K562 (cell line): ENCODE results near the gene LPXN. TPM values are rescaled to one million over a fixed set of nuclear protein-coding genes. Genes with fewer than 3 reads are reported as not detected.

Experiments used
- ATAC-seq: fragments of 200-7000 bp; cut with Tn5 transposase; 3 replicates; pipeline ENCODE4 v1.9.1; 2020; ENCODE audit warnings: moderate library complexity
- BruUV-seq: library from RNA; stranded (reverse); fragments of 400-500 nt; replicated peaks from 2 replicates; lab custom pipeline; 2021; lab: Mats Ljungman, UMichigan
- CTCF ChIA-PET: fragments of 300-600 bp; formaldehyde crosslinking; extraction: SDS; loops from one replicate; lab custom pipeline; 2021; ENCODE audit warnings: low intra/inter-chr PET ratio; lab: Yijun Ruan, JAX
- POLR2A ChIA-PET: fragments of 300-600, 350-650 bp; sonication (Branson Sonifier 250); formaldehyde crosslinking; extraction: SDS; loops from one replicate; lab custom pipeline; 2021; ENCODE audit warnings: antibody characterized with exemption, inconsistent platforms; lab: Yijun Ruan, JAX
- DNase-seq, 4 experiments: peaks; one replicate each; pipeline versions ENCODE4 v3.0.0 to v3.0.0-alpha.2; 2011 to 2018; ENCODE audit warnings: low spot score in 3 of 4, mixed read lengths in 3 of 4; ENCODE audit errors: extremely low read depth in 1 of 4
- FAIRE-seq: peaks from 2 replicates; lab custom pipeline; 2011; peaks lifted over from hg19 to GRCh38; lab: Jason Lieb, UNC
- H2AFZ ChIP-seq: 2 replicates; pipeline ENCODE4 v1.6.0; 2011; ENCODE audit warnings: low read depth, low read length, control low read depth, inconsistent platforms
- H3K27ac ChIP-seq: fragments of 200-600 bp; 3 replicates; pipeline ENCODE4 v1.8.0; 2011; ENCODE audit warnings: low read depth, mild to moderate bottlenecking, control low read depth, inconsistent platforms, low read length, moderate library complexity, mixed read lengths; ENCODE audit errors: extremely low read depth
- H3K27me3 ChIP-seq, 2 experiments: fragments of 300-600 bp in 1 of 2; 2 replicates in 1 of 2; 3 replicates in 1 of 2; pipeline versions ENCODE4 v1.6.0 to v1.8.0; 2011; ENCODE audit warnings: inconsistent platforms in 2 of 2, low read length in 2 of 2, mild to moderate bottlenecking in 1 of 2, mixed read lengths in 1 of 2, moderate library complexity in 1 of 2; ENCODE audit not compliant: control insufficient read depth in 2 of 2, insufficient read depth in 2 of 2
- H3K36me3 ChIP-seq: fragments of 300-600 bp; 3 replicates; pipeline ENCODE4 v1.8.0; 2011; ENCODE audit warnings: mild to moderate bottlenecking, low read length, inconsistent platforms; ENCODE audit not compliant: control insufficient read depth, insufficient read depth
- H3K4me1 ChIP-seq, 2 experiments: fragments of 200-600 bp in 1 of 2; replicated peaks in 1 of 2; 2 replicates in 1 of 2; 3 replicates in 1 of 2; pipeline versions ENCODE4 v1.5.1 to v1.8.0; 2011; ENCODE audit warnings: inconsistent platforms in 2 of 2, low read length in 2 of 2, mild to moderate bottlenecking in 1 of 2, mixed read lengths in 1 of 2, moderate library complexity in 1 of 2; ENCODE audit not compliant: control insufficient read depth in 2 of 2, insufficient read depth in 2 of 2
- H3K4me2 ChIP-seq: 2 replicates; pipeline ENCODE4 v1.6.1; 2011; ENCODE audit warnings: low read length, control low read depth, inconsistent platforms, mixed read lengths; ENCODE audit not compliant: insufficient read depth
- H3K4me3 ChIP-seq: fragments of 200-600 bp; sonication (generic), shearing (Covaris generic); 2 replicates; pipeline ENCODE4 v1.5.1; 2016; ENCODE audit warnings: control low read depth, inconsistent platforms
- H3K79me2 ChIP-seq: fragments of 200-600 bp; 3 replicates; pipeline ENCODE4 v1.8.0; 2011; ENCODE audit warnings: low read length, inconsistent platforms; ENCODE audit not compliant: control insufficient read depth, insufficient read depth
- H3K9ac ChIP-seq, 2 experiments: 2 replicates each; pipeline versions ENCODE4 v1.6.0 to v1.6.1; 2011; ENCODE audit warnings: low read depth in 2 of 2, low read length in 2 of 2, control low read depth in 1 of 2, inconsistent platforms in 1 of 2, mild to moderate bottlenecking in 1 of 2, mixed read lengths in 1 of 2; ENCODE audit not compliant: insufficient read depth in 1 of 2
- H3K9me1 ChIP-seq: one replicate; pipeline ENCODE4 v1.6.0; 2011; ENCODE audit warnings: inconsistent platforms, mild to moderate bottlenecking, low read length, moderate library complexity; ENCODE audit not compliant: control insufficient read depth, insufficient read depth
- H3K9me3 ChIP-seq: replicated peaks from 2 replicates; pipeline ENCODE4 v1.5.1; 2011; ENCODE audit warnings: low read depth, low read length, inconsistent platforms; ENCODE audit not compliant: control insufficient read depth, insufficient read depth
- H4K20me1 ChIP-seq: replicated peaks from 2 replicates; pipeline ENCODE4 v1.6.1; 2011; ENCODE audit warnings: low read length, inconsistent platforms, mixed read lengths; ENCODE audit not compliant: control insufficient read depth, insufficient read depth
- CBX5 ChIP-seq: IDR thresholded peaks from 2 replicates; pipeline ENCODE4 v1.6.1; 2014; ENCODE audit warnings: low read depth, borderline replicate concordance
- GATA2 ChIP-seq: sonication (generic); formaldehyde crosslinking; IDR thresholded peaks from 2 replicates; pipeline ENCODE4 v1.4.0; 2020; ENCODE audit warnings: mild to moderate bottlenecking, missing genetic modification reagents
- KLF1 ChIP-seq: fragments of 450-650 bp; IDR thresholded peaks from 2 replicates; pipeline ENCODE4 v1.6.1; 2016; ENCODE audit warnings: missing genetic modification characterization, missing compliant biosample characterization
- KLF10 ChIP-seq: fragments of 250-450 bp; sonication (Bioruptor Pico); IDR thresholded peaks from 2 replicates; pipeline ENCODE4 v1.6.1; 2021; ENCODE audit warnings: matching md5 sums
- MAFG ChIP-seq: fragments of 450-650 bp; conservative IDR thresholded peaks from 2 replicates; pipeline ENCODE4 v1.6.1; 2016; ENCODE audit warnings: missing genetic modification characterization, missing compliant biosample characterization
- NCOA1 ChIP-seq: fragments of 450-650 bp; IDR thresholded peaks from 2 replicates; pipeline ENCODE4 v1.6.1; 2016; ENCODE audit warnings: low read depth
- NR2C2 ChIP-seq, 2 experiments: fragments of 200-800 bp in 1 of 2; sonication (Bioruptor generic) in 1 of 2; sonication (generic) in 1 of 2; formaldehyde crosslinking in 1 of 2; IDR thresholded peaks; 2 replicates each; pipeline versions ENCODE4 v1.6.1 to v1.8.0; 2016 to 2022; ENCODE audit warnings: mild to moderate bottlenecking in 1 of 2, missing compliant biosample characterization in 1 of 2, missing genetic modification characterization in 1 of 2, missing genetic modification reagents in 1 of 2
- PPARD ChIP-seq: fragments of 250-450 bp; sonication (Bioruptor Pico); IDR thresholded peaks from 2 replicates; pipeline ENCODE4 v1.8.0; 2022; ENCODE audit warnings: inconsistent platforms, mild to moderate bottlenecking, moderate library complexity
- RBM17 ChIP-seq: fragments of 200-400 bp; formaldehyde crosslinking; IDR thresholded peaks from 2 replicates; pipeline ENCODE4 v1.6.1; 2017; ENCODE audit warnings: low read depth, mild to moderate bottlenecking, low read length, borderline replicate concordance
- SMAD3 ChIP-seq: fragments of 450-650 bp; formaldehyde crosslinking; conservative IDR thresholded peaks from 2 replicates; pipeline ENCODE4 v1.4.0; 2020; ENCODE audit warnings: mild to moderate bottlenecking
- SRSF1 ChIP-seq: fragments of 200-400 bp; formaldehyde crosslinking; IDR thresholded peaks from 2 replicates; pipeline ENCODE4 v1.6.1; 2017; ENCODE audit warnings: mild to moderate bottlenecking, low read depth, low read length, moderate library complexity
- TARDBP ChIP-seq: fragments of 450-650 bp; IDR thresholded peaks from 2 replicates; pipeline ENCODE4 v1.6.1; 2016
- TRIM28 ChIP-seq: fragments of 450-650 bp; IDR thresholded peaks from 2 replicates; pipeline ENCODE4 v1.6.1; 2017
- ZNF175 ChIP-seq: fragments of 200-800 bp; sonication (Bioruptor generic); IDR thresholded peaks from 2 replicates; pipeline ENCODE4 v1.6.1; 2016; ENCODE audit warnings: low read depth, mild to moderate bottlenecking, missing genetic modification characterization, missing compliant biosample characterization
- WGBS: fragments of 100-300 bp; shearing (Covaris generic); methylation state at CpG from one replicate; pipeline ENCODE4 v1.1.6; 2016; ENCODE audit warnings: low coverage, mixed read lengths; ENCODE audit not compliant: insufficient coverage; ENCODE audit errors: missing lambda C conversion rate; 5-methylcytosine and 5-hydroxymethylcytosine counted together
- in situ Hi-C: fragments of 300-500 bp; cut with MboI; formaldehyde crosslinking; loops from 4 replicates; pipeline ENCODE4 v1.15.0; 2018; ENCODE audit warnings: inconsistent platforms, mixed read lengths
- intact Hi-C: fragments of 100-400 bp; cut with micrococcal nuclease; formaldehyde crosslinking; loops from 2 replicates; pipeline ENCODE4 v1.14.2; 2022
- polyA plus RNA-seq, 8 experiments: library from polyadenylated mRNA; depleted of rRNA in 4 of 8; stranded (reverse) in 5 of 8; unstranded in 3 of 8; fragments of >200 nt; fragmentation: Nextera tagmentation in 2 of 8; fragmentation: Illumina TruSeq in 1 of 8; extraction: Ambion mirVana in 2 of 8; extraction: Trizol in 1 of 8; gene quantifications; 2 replicates each; pipeline versions ENCODE4 v1.2.1 to v1.2.3, GENCODE V29; 2011 to 2014; ENCODE audit warnings: inconsistent platforms in 1 of 8, missing spikeins in 1 of 8
- total RNA-seq, 7 experiments: library from RNA; depleted of rRNA in 6 of 7; stranded (reverse); fragments of >200 nt in 6 of 7; fragmentation: Illumina TruSeq in 2 of 7; extraction: Trizol in 2 of 7; gene quantifications; 2 replicates each; pipeline versions ENCODE4 v1.2.1 to v1.2.3, GENCODE V29; 2011 to 2021; ENCODE audit warnings: low replicate concordance in 1 of 7
- TF ChIP-seq, protein P1 (sequence below): fragments of 250-450 bp; sonication (Bioruptor Pico); IDR thresholded peaks from 2 replicates; pipeline ENCODE4 v1.5.0; 2021; ENCODE audit warnings: mild to moderate bottlenecking, moderate library complexity

Gene LPXN
- total and polyA plus RNA-seq, 9 of the 15 experiments (the other 6 are each of a cell fraction or from before 2014, with no cell fraction given), result 0.73 to 3.1 (median 2.0) TPM

DNA sequence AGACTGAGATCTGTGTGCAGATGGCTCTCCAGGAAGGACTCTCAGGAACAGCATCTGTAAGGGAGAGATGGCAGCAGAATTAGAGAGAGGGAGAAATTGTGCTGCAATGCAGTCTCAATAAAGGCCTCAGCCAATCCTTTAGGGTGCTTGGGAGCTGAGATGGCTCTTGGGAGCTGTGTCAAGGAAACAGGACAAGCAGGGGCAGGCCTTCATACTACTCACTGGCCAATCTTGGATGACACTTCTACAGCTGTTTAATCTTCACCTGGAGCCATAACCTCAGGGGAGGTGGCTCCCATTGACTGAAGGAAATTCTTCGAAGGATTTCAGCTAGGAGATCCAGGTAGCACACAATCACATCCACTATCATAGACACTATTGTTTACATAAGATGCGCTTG is 77.7 kb downstream of the LPXN start:
- Histone ChIP-seq H3K36me3 (no peaks in the 10 kb centered on the region), H4K20me1 (no peaks in the 10 kb centered on the region), H3K9me1 (no peaks in the 10 kb centered on the region), H3K9me3 (no peaks in the 10 kb centered on the region), H3K79me2 (no peaks in the 10 kb centered on the region), H3K4me1 (no peaks in the 10 kb centered on the region), H3K27ac (no peak overlapping the region), H2AFZ (no peak overlapping the region), H3K4me2 (no peak overlapping the region), H3K4me3 (no peak overlapping the region), H3K9ac (no peak overlapping the region), H3K27me3 (no peaks in the 10 kb centered on the region; a peak in 1 of 5 replicates)
- BruUV-seq, result no TSS peak
- in situ Hi-C loops (no loop called here), intact Hi-C loops (no loop called here)
- DNase-seq (no peak), ATAC-seq (no peak), FAIRE-seq (no peak)
- TF ChIP-seq NCOA1, result no peak
- no peak for TF ChIP-seq RBM17
- no peak for TF ChIP-seq NR2C2 (CRISPR knock-in tag; IDR thresholded peaks at IDR 0.05)
- no peak for TF ChIP-seq NR2C2 (tag; IDR thresholded peaks at IDR 0.05)
- TF ChIP-seq GATA2 (CRISPR knock-in tag), result no peak
- no peak for TF ChIP-seq SMAD3 (CRISPR knock-in tag)
- no peak for TF ChIP-seq MAFG (tag)
- no peak for TF ChIP-seq TRIM28
- TF ChIP-seq, protein P1, sequence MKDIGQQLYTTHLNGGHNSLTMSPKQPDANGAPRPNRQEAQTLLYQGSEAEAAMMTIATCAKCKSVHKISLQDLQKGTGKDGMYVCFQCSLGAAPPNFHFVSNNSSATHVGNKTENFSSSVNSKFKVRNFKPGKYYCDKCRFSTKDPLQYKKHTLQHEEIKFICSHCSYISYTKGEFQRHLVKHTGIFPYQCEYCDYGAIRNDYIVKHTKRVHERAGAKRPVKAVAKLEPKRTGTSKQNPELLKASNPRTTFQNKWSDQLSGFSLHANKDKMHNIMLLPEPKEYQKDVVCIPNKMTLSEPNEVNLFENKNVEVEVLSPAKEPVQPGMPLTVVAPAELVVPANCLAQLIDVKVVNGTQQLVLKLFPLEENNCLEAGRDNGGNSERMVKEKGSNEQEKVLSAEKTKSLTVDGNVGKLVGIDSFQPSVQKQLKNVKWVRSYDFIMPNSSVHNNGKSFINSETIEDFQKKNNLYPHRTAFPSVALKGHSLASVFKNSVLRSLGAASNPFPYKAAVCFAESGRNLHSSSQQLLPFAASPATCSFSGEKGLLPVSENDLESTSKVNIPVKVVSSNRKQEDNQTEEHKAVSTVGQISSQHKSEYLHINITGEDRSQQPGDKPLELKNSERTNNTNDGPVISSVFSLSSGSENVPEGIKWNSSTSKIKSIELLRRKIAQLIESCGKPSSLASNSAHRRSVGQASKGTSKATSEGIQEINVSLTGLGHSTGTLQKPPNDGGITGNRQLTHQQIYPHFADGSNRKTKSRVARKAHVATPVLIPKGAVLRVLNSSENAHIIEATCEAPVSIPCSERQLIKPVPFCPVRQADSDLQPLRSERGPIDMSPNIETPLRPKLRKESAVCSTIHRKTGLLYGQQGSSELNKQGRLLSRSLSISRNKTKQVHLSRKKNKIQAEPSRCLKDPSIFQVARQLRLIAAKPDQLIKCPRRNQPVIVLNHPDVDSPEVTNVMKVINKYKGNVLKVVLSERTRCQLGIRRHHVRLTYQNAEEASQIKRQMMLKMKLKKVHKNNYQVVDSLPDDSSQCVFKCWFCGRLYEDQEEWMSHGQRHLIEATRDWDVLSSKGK (CRISPR knock-in tag), result no peak
- TF ChIP-seq PPARD, result no peak
- TF ChIP-seq ZNF175, result no peak
- TF ChIP-seq SRSF1, result no peak
- TF ChIP-seq TARDBP, result no peak
- no peak for TF ChIP-seq KLF1 (tag)
- TF ChIP-seq CBX5, result no peak
- TF ChIP-seq KLF10 (CRISPR knock-in tag), result no peak
- CTCF ChIA-PET, result no interaction called here
- POLR2A ChIA-PET, result no interaction called here
- 11% methylated on average over 2 of the region's 2 CpGs for WGBS
